Endothelial cell of hepatic sinusoid (primary cell): ENCODE measurements around the gene TAF10.

Experiments used
- in situ Hi-C: cut with HindIII; loops from 2 replicates; pipeline ENCODE4 v1.10.0; 2017; ENCODE audit warnings: low sequenced_read_pairs

The TAF10 gene

DNA sequence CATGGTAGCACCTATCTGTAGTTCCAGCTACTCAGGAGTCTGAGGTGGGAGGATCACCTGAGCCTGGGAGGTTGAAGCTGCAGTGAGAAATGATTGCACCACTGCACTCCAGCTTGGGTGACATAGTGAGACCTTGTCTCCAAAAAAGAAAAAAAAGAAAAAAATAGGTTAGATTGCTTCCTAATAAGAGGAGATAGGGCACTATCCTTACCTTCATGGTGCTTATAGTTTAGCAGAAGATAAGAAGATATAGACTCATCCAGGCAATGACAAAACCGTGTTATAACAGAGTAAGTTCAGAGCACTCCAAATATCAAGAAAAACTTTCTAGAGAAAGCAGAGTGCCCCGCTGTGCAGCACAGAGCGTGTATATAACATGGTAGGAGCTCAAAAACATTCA, 50.7 kb downstream of the TAF10 start:
- in situ Hi-C loops = no loop called here
